ENCODE measurements around the gene ADISSP. TPM values are rescaled to one million over a fixed set of nuclear protein-coding genes. Genes with fewer than 3 reads are reported as not detected.

ADISSP gene
- total and polyA plus RNA-seq, 2 of the 13 experiments (the other 11 are each of a cell fraction or from before 2014, with no cell fraction given) = 38.3 to 90.6 TPM

DNA sequence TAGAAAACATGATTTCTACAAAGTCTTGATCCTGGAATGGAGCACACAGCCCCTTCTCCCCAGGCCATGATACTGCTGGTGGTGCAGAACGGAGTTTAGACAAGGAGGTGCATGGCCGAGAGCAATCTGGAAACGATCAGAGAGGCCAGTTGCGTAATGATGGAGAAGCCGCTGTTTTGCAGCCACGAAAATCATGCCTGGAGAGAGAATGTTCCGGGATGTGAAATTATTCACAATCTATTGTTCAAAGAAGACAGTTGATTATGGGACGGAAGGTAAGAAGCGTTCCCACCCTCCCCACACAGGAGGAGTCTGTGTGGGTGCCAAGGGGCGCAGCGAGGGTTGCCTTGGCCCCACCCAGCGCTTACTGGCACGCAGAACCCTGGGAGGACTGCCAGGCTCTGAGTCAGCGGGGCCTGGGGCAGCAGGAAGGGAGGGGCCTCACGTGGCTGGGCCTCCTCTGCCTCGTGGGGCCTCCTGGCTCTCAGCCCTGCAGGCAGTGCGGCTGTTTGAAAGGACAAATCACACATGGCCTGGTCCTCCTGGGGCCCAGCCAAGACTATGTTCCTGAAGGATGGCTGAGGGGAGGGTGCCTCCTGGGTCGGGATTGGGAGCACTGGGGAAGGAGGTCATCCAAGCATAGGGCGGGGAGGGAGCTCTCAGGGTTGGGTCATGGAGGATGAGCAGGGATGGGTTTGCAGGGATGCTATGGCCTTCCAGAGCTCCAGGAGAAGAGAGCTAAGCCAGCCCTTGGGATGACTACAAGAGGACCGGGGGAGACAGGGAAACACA, 44.1 kb upstream of the ADISSP start:
- in situ Hi-C loops (cut with HindIII; ENCODE audit: extremely low pct_ligation_motif_present, low pct_unique_long_range_greater_than_20kb) = no loop called here
- no peaks in the 10 kb centered on the region for H4K20me1 ChIP-seq (ENCODE audit: insufficient read depth, low read length)
- ChIA-PET POLR2A (interaction anchor here (0.8 to 2.8 kb wide), 7 partner anchors 9 to 44 kb away, joined by 3 to 10 read pairs (median 4); partner anchors contain the start of genes ADISSP, AP5S1, CDC25B and CENPB), CTCF (ENCODE audit: low intra/inter-chr PET ratio, low total read pairs) (interaction anchor here (1.2 kb wide), 1 partner anchor 25 kb away, joined by 5 read pairs; the partner anchor contains the start of gene CENPB)
- no peak for FAIRE-seq
- H3K4me1 ChIP-seq (ENCODE audit: insufficient read depth, low read length) = peaks cover 61% of the 10 kb centered on the region
- 5% methylated on average over 20 of the region's 20 CpGs for WGBS (ENCODE audit: low lambda C conversion rate)
- no peaks in the 10 kb centered on the region for H3K79me2 ChIP-seq (ENCODE audit: insufficient read depth, low read length)
- peak; percentile 81 for ATAC-seq
- no TSS peak for BruUV-seq (replicated peaks)
- peak overlapping the region; percentile 45 for H3K9ac ChIP-seq (ENCODE audit: insufficient read depth, low read depth, low read length)
- H3K9me3 ChIP-seq (ENCODE audit: low read length) = no peaks in the 10 kb centered on the region
- peaks cover 2 to 14% of the 10 kb centered on the region in 2 experiments; a peak in 3 of 5 replicates for H3K27me3 ChIP-seq (ENCODE audit: control insufficient read depth in 1 of 2, insufficient read depth in 2 of 2, low read length in 2 of 2)
- no peak overlapping the region for H2AFZ ChIP-seq (ENCODE audit: low read length)
- peak; percentile 90 for DNase-seq (ENCODE audit: low spot score)
- peak overlapping the region; percentile 18 to 59 (median 44); a peak in 5 of 6 replicates for H3K4me3 ChIP-seq (replicated peaks in 1 of 3; ENCODE audit: insufficient read depth in 1 of 3, low read depth in 2 of 3, low read length in 3 of 3)
- H3K36me3 ChIP-seq (replicated peaks in 1 of 2; ENCODE audit: control insufficient read depth in 1 of 2, insufficient read depth in 2 of 2, low read length in 2 of 2) = no peaks in the 10 kb centered on the region
- peak overlapping the region; percentile 87 for H3K4me2 ChIP-seq (ENCODE audit: low read depth, low read length)
- intact Hi-C loops (cut with micrococcal nuclease; ENCODE audit: unreplicated experiment) = loop anchor here (1.0 kb wide), 1 partner anchor 13 kb away; no protein-coding TSS in a partner anchor
- H3K27ac ChIP-seq (ENCODE audit: extremely low read length, insufficient read depth, low read length) = no peak overlapping the region
- TF ChIP-seq ZNF282 (IDR thresholded peaks at IDR 0.05; ENCODE audit: partially characterized antibody) = no peak
- TF ChIP-seq, protein P1, sequence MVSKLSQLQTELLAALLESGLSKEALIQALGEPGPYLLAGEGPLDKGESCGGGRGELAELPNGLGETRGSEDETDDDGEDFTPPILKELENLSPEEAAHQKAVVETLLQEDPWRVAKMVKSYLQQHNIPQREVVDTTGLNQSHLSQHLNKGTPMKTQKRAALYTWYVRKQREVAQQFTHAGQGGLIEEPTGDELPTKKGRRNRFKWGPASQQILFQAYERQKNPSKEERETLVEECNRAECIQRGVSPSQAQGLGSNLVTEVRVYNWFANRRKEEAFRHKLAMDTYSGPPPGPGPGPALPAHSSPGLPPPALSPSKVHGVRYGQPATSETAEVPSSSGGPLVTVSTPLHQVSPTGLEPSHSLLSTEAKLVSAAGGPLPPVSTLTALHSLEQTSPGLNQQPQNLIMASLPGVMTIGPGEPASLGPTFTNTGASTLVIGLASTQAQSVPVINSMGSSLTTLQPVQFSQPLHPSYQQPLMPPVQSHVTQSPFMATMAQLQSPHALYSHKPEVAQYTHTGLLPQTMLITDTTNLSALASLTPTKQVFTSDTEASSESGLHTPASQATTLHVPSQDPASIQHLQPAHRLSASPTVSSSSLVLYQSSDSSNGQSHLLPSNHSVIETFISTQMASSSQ (IDR thresholded peaks at IDR 0.05; ENCODE audit: low read depth) = peak; percentile 36; the same call in 1 of the 2 replicates
- TF ChIP-seq, protein P1 (CRISPR knock-in tag; IDR thresholded peaks at IDR 0.05; ENCODE audit: borderline replicate concordance) = peak; percentile 85
- TF ChIP-seq DNMT1 (CRISPR knock-in tag; IDR thresholded peaks at IDR 0.05) = 0 out of 2 replicates have a peak, but pooled peaks have one; percentile 15
- no peak for TF ChIP-seq PHB2 (IDR thresholded peaks at IDR 0.05; ENCODE audit: partially characterized antibody)
- peak; percentile 24 to 36; a peak in 1 of 4 replicates for TF ChIP-seq NR2F1 (CRISPR knock-in tag; IDR thresholded peaks at IDR 0.05)
- TF ChIP-seq ZNF644 (CRISPR knock-in tag; IDR thresholded peaks at IDR 0.05; ENCODE audit: low read depth) = peak; percentile 80
- TF ChIP-seq ZNF746 (CRISPR knock-in tag; IDR thresholded peaks at IDR 0.05) = peak; percentile 90
- TF ChIP-seq, protein P2, sequence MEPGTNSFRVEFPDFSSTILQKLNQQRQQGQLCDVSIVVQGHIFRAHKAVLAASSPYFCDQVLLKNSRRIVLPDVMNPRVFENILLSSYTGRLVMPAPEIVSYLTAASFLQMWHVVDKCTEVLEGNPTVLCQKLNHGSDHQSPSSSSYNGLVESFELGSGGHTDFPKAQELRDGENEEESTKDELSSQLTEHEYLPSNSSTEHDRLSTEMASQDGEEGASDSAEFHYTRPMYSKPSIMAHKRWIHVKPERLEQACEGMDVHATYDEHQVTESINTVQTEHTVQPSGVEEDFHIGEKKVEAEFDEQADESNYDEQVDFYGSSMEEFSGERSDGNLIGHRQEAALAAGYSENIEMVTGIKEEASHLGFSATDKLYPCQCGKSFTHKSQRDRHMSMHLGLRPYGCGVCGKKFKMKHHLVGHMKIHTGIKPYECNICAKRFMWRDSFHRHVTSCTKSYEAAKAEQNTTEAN (CRISPR knock-in tag; conservative IDR thresholded peaks at IDR 0.05) = peak; percentile 93
- TF ChIP-seq ZNF335 (CRISPR knock-in tag; IDR thresholded peaks at IDR 0.05) = peak; percentile 90
- TF ChIP-seq REPIN1 (CRISPR knock-in tag; IDR thresholded peaks at IDR 0.05; ENCODE audit: borderline replicate concordance, low read depth) = peak; percentile 96
- peak; percentile 99 for TF ChIP-seq ZFP37 (CRISPR knock-in tag; IDR thresholded peaks at IDR 0.05; ENCODE audit: borderline replicate concordance)
- TF ChIP-seq, protein P3, sequence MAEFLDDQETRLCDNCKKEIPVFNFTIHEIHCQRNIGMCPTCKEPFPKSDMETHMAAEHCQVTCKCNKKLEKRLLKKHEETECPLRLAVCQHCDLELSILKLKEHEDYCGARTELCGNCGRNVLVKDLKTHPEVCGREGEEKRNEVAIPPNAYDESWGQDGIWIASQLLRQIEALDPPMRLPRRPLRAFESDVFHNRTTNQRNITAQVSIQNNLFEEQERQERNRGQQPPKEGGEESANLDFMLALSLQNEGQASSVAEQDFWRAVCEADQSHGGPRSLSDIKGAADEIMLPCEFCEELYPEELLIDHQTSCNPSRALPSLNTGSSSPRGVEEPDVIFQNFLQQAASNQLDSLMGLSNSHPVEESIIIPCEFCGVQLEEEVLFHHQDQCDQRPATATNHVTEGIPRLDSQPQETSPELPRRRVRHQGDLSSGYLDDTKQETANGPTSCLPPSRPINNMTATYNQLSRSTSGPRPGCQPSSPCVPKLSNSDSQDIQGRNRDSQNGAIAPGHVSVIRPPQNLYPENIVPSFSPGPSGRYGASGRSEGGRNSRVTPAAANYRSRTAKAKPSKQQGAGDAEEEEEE (CRISPR knock-in tag; IDR thresholded peaks at IDR 0.05; ENCODE audit: borderline replicate concordance) = 0 out of 2 replicates have a peak, but pooled peaks have one; percentile 24
- no peak for TF ChIP-seq ATM (IDR thresholded peaks at IDR 0.05; ENCODE audit: borderline replicate concordance)

Measured in HepG2 (cell line).